HT-29 (cell line): ENCODE results near the gene NLGN4X. TPM values are rescaled to one million over a fixed set of nuclear protein-coding genes. Genes with fewer than 3 reads are reported as not detected.

Source experiments
- DNase-seq: peaks from one replicate; pipeline ENCODE4 v3.0.0-alpha.2; 2015; ENCODE audit warnings: low spot score
- small RNA-seq: library from RNA; depleted of rRNA; stranded (forward); fragments of <200 nt; gene quantifications from one replicate; pipeline ENCODE3, GENCODE V24; 2014
- total RNA-seq: library from RNA; depleted of rRNA; stranded (reverse); fragments of >200 nt; shearing (Covaris generic); gene quantifications from 2 replicates; pipeline ENCODE4 v1.2.3, GENCODE V29; 2014

NLGN4X gene
- total RNA-seq, 1 experiment from 2014 or later: not detected

GRCh38 chrX:5869786-5870185 is 358.9 kb downstream of the NLGN4X start:
- no peak for DNase-seq

- DNase-seq: no peak
Observed at GRCh38 chrX:5867778-5868177, 360.9 kb downstream of the NLGN4X start.

GRCh38 chrX:5857232-5857631 is 371.4 kb downstream of the NLGN4X start:
- no peak for DNase-seq

DNA sequence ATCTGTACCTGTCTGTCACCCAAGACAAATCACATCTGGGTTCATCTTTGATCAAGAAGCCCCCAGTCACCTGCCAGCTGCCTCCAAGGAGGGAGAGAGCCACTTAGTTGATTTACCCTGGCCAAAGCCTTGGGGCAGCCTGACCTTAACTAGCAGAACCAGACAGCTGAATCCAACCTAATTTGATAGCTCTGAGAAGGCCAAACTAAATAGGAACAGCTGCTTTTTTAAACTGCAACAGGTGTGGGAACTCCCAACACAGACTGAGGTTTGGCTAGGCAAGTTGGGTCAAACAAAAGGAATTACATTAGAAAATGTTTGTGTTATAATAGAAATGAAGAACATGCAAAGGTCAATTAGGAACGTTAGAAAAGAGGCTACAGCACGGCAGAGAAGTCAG is 375.7 kb downstream of the NLGN4X start:
- no peak for DNase-seq

DNA sequence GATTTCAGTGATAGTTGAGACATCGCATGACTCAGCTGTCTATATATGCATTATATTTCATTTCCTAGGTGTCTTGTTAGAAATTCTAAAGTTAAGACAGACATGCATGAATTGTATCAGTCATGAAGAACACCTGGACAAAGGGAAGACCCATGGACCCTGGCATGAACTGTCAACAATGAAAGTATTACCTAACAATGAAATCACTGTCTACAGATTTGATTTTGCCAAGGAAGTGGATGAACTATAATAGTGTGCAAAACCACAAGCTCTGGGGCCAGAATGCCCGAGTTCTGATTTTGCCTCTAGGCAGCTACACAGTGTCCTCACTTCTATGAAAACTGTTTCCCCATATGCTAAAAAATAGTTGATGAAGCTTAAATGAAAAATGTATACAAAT is 386.1 kb downstream of the NLGN4X start:
- no peak for DNase-seq

Small RNAs within 50 kb of the gene (small RNA-seq; reads per million reads assigned to genes)
- not detected for gene RF00322
